Measurements from ENCODE around the gene DHRSX.
"Not testable (repeated sequence)": the region's sequence is repeated elsewhere in the genome, so short reads cannot be mapped to it uniquely, and the experiment has no call there.

DHRSX gene

DNA sequence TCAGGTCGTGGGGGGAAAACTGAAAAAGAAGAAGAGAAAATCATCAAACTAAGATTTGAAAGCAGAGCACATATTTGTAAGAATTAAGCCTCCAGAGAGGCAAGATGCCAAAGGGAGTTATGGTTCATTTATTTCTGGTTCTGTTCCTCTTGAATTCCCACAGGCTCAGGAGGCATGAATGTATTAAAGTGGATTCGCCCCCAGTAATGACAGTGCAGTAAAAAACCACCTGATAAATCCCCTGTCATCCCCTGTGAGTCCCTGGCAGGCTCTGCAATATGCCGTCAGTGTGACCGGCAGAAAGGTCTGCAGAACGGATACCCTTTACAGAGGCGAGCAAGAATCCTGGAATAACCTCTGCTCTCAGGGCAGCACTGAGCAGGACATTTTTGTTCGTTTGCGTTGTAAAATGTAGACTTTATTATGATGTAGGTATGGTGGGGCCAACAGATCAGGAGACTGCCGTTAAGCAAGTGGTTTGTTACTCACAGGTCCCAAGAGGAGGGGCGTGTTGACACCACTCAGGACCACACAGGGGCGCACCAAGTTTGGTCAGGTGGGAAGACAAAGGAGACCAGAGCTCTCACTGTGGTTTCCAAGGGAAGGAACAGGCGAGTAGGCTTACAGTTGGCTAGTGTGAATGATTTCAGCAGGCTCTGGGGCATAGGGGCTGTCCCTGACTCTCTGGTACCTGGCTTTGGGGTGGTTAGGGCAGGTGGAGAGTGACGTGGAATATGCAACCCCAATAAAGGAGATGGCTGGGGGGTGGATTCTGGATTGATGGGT, 75.3 kb downstream of the DHRSX start:
- no peak for DNase-seq (ENCODE audit: low read depth in 3 of 3)

DNA sequence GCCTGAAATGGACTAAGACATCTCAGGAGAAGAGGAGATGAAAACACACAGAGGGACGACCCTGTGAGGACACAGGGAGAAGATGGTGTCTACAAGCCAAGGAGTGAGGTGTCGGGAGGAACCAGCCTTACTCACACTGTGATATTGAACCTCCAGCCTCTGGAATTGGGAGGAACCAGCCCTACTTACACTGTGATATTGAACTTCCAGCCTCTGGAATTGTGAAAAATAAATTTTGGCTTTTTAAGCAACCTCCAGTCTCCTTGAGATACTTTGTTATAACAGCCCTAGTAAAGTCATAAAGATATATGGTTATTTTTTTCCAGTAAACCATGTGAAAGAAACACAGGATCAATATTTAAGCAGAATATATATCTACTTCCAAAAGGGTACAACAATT, 76.5 kb downstream of the DHRSX start:
- no peak for DNase-seq (ENCODE audit: low read depth in 3 of 3)

DNA sequence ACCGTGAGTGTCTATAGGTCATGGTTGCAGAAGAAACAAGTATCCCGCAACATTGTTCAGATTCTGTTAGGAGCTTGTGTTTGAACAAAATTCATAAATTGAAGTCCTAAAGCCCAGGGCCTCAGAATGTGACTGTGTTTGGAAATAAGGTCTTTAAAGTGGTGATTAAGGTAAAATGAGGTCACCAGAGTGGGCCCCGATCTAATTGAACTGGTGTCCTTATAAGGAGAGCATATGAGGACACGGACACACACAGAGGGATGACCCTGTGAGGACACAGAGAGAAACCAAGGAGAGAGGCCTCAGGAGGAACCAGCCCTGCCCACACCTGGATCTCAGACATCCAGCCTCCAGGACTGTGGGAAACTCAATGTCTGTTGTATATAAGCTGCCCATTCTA, 76.9 kb downstream of the DHRSX start:
- no peak for DNase-seq (ENCODE audit: low read depth in 3 of 3)

DNA sequence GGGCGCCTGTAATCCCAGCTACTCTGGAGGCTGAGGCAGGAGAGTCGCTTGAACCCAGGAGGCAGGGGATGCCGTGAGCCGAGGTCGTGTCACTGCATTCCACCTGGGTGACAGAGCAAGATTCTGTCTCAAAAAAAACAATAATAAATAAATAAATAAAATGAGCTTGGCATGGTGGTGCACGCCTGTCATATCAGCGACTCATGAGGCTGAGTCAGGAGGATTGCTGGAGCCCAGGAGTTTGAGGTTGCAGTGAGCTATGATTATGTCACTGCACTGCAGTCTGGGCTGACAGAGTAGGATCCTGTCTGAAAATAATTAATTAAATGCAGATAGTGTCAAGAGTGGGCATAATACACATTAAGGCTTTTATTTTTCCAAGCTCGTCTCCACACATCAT, 77.5 kb downstream of the DHRSX start:
- DNase-seq (ENCODE audit: low read depth in 3 of 3): no peak

DNA sequence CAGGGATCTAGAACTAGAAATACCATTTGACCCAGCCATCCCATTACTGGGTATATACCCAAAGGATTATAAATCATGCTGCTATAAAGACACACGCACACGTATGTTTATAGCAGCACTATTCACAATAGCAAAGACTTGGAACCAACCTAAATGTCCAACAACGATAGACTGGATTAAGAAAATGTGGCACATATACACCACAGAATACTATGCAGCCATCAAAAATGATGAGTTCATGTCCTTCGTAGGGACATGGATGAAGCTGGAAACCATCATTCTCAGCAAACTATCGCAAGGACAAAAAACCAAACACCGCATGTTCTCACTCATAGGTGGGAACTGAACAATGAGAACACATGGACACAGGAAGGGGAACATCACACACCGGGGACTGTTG, 81.4 kb downstream of the DHRSX start:
- not testable (repeated sequence) for DNase-seq (ENCODE audit: low read depth in 3 of 3)

DNA sequence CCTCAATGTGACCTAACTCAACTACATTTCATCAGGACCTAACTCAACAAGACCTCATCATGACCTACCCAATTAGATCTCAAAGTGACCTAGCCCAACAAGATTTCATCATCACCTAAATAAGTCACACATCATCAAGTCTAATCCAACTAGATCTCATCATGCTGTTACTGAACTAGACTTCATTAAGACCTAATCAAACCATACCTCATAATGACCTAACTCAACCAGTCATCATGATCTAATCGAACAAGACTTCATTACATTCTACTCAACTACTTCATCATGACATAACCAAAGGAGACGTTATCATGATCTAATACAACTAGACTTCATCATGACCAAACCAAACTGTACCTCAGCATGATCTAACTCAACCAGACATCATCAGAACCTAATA, 82.8 kb downstream of the DHRSX start:
- DNase-seq (ENCODE audit: low read depth in 3 of 3): no peak

DNA sequence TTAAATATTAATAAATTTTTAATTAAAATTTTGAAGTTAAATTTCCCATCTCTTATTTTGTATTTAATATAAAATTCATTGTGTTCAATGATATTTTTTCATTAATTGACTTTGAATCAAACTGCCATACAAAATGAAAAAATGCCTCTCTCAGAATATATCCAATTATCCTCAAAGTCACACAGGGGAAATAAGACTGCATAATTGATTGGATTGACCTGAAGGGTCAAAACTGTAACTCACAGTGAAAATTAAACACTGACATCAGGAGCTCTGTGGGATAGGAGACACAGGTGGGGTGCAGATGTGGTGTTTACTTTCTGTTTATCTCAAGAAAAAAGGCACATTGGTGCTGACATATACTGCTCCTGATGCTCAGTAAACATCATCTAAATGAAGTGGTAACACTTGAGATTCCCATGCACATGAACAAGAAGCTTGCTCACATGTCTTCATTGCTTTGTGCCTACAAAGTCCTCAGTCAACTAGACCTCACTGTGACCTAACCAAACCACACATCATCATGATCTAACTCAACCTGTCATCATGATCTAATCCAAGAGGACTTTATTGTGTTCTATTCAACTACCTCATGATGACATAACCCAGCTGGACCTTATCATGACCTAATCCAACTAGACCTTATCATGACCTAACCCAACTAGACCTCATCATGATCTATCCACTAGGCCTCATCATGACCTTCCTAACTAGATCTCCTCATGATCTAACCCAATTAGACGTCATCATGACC, 83.7 kb downstream of the DHRSX start:
- no peak for DNase-seq (ENCODE audit: low read depth in 3 of 3)

DNA sequence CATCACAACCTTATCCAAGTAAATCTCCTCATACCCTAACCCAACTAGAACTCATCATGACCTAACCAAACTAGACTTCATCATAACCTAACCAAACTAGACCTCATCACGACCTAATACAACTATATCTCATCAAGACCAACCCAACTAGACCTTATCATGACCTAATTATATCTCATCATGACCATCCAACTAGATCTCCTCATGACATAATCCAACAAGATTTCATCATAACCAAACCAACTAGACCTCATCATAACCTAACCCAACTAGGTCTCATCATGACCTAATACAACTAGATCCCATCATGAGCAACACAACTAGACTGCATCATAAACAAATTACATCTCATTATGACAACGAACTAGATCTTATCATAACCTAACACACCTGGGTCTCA, 86.4 kb downstream of the DHRSX start:
- no peak for DNase-seq (ENCODE audit: low read depth in 3 of 3)

DNA sequence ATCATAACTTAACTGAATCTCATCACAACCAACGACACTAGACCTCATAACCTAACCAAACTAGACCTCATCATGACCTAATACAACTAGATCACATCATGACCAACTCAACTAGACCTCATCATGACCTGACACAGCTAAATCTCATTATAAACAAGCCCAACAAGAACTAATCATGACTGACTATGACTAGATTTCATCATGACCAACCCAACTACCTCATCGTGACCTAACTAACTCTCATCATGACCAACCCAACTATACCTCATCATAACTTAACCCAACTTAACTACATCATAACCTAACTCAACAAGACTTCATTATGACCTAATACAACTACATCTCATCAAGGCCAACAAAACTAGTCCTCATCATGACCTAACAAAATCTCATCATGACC, 86.8 kb downstream of the DHRSX start:
- DNase-seq (ENCODE audit: low read depth in 3 of 3): no peak

DNA sequence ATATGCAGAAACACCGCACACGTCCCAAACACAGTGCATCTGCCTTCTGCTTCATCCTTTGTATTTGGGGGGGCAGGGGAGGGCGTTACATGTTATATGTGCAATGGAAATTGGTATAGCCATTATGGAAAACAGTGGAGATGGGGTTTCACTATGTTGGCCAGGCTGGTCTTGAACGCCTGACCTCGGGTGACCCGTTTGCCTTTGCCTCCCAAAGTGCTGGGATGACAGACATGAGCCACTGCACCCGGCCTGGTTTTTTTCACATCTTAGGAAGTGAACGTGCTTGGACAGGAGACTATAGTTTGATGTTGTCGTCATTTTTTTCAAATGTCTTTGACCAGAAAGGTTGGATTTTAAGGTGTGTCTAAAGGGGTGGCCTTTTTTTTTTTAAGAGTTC, 88.6 kb downstream of the DHRSX start:
- no peak for DNase-seq (ENCODE audit: low read depth in 3 of 3)

DNA sequence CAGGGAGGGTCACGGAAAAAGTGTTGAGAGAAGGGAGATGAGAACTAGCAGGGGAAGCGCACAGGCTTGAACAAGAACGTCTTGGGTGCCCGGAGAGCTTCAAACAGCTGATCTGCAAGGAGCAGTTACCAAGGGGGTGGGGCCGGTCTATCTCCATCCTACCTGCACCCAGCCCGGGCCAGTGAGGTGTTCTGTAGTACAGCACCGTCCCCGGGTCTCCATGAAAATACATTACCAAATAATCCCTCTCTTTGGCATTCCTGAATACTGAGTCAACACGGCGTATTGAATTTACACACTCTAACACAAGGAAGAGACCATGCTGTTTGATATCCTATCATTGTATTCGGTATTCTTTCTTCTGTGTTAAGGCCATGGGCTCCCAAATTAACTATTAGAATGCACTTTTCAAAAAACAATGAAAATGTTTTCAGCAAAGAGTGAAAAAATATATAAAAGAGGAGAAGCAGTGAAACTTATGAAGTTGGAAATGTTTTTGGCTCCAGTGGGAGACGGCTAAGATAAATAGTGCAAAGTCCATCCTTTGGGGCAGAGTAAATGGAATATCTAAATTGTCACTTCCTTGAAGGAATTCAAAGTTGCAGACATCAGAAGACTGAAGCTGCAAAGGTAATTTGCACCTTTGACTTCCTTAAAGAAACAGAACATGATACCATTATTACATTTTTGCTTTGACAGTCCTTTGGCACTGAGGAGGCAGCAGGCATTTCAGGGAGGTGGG, 90.3 kb downstream of the DHRSX start:
- no peak for DNase-seq (ENCODE audit: low read depth in 3 of 3)

DNA sequence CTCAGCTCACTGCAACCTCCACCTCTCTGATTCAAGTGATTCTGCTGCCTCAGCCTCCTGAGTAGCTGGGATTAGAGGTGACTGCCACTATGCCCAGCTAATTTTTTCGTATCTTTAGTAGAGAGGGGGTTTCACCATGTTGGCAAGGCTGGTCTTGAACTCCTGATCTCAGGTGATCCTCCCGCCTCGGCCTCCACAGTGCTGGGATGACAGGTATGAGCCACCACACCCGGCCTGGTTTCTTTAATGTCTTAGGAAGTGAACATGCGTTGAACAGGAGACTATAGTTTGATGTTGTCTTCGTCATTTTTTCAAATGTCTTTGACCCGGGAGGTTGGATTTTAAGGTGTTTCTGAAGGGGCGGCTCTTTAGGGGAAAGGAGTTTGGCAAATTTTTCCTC, 91.0 kb downstream of the DHRSX start:
- DNase-seq (ENCODE audit: low read depth in 3 of 3): no peak

DNA sequence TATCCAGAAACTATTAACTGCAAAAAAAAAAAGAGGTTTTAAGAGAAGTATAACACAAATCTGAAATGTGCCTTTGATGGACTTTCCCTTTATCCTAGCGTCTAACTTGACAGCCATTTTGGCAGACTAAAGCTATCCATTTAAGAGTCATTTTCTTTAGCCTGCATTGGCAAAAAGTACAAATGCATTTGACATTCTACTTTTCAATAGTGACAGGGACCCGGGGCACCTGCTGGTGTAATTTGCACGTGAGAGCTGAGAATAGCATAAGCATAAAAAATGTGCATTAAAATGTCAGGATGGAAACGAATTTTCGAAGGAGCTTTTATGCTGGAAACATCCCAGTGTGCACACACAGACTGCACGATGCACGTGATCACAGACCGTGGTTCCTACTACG, 91.9 kb downstream of the DHRSX start:
- DNase-seq (ENCODE audit: low read depth in 3 of 3): no peak

DNA sequence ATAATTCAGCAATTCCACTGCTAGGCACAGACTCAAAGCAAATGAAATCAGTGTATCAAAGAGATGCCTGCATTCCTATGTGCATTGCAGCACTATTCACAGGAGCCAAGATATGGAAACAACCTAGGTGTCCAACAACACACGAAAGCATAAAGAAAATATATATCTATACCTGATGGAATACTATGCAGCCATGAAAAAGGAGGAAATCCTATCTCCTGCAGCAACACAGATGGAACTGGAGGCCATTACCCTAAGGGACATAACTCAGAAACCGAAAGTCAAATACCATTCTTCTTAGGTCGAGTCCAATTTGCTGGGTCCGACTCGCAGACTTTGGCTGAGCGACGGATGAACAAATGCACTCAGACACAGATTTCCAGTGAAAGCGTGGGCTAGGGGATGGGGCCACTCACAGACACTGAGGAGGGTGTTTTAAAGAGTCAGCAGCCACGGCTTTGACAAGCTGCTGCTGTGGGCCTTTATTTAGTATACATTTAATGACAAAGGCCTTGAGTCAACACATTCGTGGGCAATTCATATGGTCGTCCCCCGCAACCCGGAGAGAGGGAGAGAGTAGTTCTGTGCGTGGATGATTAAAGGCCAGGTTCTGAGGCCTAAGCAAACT, 93.8 kb downstream of the DHRSX start:
- DNase-seq (ENCODE audit: low read depth in 3 of 3): no peak

DNA sequence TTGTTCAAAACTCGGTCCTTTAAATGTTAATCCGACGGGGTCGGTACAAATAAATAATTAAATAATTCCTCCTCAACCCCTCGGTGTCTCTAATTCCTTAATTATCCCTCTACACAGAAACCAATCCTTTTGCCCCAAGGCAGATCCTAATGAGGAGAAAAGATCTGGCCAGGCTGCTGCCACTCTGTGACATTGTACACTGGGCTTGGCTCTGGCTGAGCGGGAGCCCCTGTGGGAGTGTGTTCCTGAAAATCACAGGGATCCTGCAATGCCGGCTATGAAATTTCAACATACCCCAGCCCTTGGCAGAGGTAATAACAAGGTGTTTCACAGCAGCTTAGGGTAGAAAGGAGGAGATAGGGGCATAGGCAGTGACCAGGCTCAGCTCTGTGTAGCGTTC, 96.0 kb downstream of the DHRSX start:
- DNase-seq (ENCODE audit: low read depth in 3 of 3): no peak

DNA sequence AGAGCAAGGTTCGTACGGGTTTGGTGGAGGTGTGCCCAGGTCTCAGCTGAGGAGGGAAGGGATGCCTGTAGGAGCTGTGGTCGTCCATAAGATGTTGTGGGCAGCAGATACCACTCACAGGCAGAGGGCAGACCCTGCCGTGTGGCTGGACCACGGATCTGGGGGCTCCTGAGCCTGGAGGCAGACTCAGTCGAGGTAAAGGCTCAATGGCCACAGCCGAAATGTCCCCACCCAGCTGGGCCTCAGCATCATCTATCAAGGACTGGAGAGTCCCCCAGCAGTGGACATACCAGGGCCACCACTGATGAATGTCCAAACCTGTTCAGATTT, 98.5 kb downstream of the DHRSX start:
- no peak for DNase-seq (ENCODE audit: low read depth in 3 of 3)

DNA sequence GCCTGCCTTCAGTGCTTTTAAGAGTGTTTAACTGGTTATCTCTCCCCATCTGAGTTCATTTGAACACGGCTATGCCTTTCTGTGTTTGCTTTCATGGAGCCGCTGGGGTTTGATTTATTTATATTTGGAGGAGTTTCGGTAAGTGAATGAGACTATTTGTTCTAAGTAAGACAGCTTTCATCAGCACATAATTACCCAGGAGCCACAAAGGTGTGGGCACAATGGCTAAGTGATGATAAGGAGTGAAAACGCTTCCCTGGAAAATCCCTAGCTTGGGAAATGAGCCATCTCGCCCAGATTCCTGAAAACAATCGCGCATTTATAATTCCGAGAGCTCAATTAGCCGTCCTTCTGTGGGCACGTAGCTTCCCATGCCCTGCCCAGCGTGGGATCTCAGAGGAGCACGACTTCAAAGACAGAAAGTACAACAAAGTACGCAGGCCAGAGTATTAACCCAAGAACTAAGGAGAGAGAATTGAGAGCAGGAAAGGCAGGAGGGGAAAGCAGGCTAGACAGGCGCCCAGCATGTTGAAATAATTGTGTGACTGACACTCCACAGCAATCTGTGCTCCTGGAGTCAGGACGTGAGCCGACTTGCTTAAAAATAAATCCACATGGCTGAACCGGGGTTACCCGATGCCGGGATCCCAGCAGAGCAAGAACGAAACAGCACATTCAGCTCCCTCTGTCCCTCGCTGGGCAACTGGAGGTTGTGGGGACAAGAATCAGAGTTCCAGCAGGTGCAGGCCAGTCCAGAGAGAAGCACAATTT, 99.0 kb downstream of the DHRSX start:
- DNase-seq (ENCODE audit: low read depth in 3 of 3): no peak

DNA sequence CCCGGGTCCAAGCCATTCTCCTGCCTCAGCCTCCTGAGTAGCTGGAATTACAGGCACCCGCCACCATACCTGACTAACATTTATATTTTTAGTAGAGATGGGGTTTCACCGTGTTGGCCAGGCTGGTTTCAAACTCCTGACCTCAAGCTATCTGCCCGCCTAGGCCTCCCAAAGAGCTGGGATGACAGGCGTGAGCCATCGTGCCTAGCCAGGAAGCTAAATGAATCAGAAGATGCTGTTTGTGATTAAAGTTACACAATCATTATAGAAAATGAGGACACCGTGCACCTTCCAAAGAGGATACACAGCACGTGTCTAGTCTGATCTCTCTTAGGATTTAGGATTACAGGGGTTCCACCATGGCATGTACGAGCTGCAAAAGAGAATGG, 99.6 kb downstream of the DHRSX start:
- DNase-seq (ENCODE audit: low read depth in 3 of 3): no peak

DNA sequence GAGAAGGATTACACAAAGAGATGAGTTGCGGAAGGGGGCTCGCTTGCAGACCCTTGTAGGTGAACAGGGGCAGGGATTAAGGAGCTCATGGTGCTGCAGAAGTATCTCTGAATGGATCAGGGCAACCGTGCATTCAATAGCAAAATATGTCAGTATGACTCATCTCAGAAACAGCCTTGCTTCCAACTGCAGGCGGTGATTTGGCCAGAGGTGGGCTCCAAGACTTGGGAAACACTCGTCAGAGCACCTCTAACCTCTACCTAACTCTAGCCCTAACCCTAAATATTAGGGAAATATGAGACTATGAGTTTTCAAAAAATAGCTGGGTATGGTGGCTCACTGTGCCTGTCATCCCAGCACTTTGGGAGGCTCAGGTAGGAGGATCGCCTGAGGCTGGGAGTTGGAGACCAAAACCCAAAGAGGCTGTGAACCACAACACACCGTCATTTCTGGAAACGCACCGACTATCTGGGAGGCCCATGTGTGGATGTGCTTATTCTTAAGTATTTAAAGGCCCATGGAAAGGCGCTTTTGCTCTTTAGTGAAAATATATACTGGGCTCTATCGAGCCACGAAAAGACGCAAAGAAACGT, 102.6 kb downstream of the DHRSX start:
- DNase-seq (ENCODE audit: low read depth in 3 of 3): no peak

DNA sequence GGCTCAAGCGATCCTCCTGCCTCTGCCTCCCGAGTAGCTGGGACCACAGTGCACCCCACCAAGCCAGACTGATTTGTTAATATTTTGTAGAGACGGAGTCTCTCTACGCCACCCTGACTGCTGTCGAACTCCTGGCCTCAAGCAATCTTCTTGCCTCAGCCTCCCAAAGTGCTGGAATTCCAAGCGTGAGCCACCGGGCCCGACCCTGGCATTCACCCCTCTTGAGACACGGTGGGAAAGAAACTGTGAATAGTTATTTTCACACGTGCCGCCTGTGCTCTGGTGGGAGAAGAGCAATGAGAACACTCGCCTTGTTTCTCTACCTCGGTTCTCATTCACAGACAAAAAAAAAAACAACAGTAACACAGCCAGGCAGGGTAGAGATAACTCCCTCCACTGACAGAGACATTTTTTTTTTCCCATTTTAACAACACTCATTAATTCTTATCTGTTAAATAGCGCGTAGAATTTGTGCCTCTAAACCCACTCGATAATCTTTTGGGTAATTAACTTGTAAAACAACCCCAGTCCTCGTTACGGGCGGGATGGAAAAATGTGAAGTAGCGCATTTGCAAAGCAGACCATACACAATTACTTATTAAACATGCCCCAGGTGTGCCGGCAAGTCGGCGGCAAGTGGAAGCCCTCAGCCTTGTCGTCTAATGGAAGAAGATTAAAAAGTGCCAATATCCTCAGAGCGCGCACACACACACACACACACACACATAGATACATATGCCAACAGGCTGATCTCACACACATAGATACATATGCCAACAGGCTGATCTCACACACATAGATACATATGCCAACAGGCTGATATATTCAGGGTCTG, 103.3 kb downstream of the DHRSX start:
- no peak for DNase-seq (ENCODE audit: low read depth in 3 of 3)

Measured in stimulated activated CD4-positive, alpha-beta T cell treated with anti-CD3 and anti-CD28 coated beads, TNF-alpha, amount 100 ng/mL, for 48 hours (primary cell).